Keratinocyte (primary cell): ENCODE measurements around the gene SLC12A8. TPM values are rescaled to one million over a fixed set of nuclear protein-coding genes. Genes with fewer than 3 reads are reported as not detected.

ENCODE experiments used
- DNase-seq: peaks from one replicate; pipeline ENCODE4 v3.0.0-alpha.2; 2011; ENCODE audit warnings: low read depth, missing footprints, low spot score
- FAIRE-seq: peaks from 2 replicates; lab custom pipeline; 2011; peaks lifted over from hg19 to GRCh38; lab: Jason Lieb, UNC
- H2AFZ ChIP-seq: 2 replicates; pipeline ENCODE4 v1.6.0; 2012; ENCODE audit warnings: low read length, control low read depth, inconsistent platforms; ENCODE audit not compliant: control insufficient read depth
- H3K27ac ChIP-seq: 2 replicates; pipeline ENCODE4 v1.5.1; 2011; ENCODE audit warnings: low read length; ENCODE audit not compliant: control insufficient read depth, insufficient read depth
- H3K27me3 ChIP-seq: 3 replicates; pipeline ENCODE4 v1.6.0; 2011; ENCODE audit warnings: low read length; ENCODE audit not compliant: control insufficient read depth, insufficient read depth; ENCODE audit errors: extremely low read depth
- H3K36me3 ChIP-seq, 2 experiments: 2 replicates in 1 of 2; 3 replicates in 1 of 2; pipeline ENCODE4 v1.5.1; 2011; ENCODE audit warnings: low read length in 2 of 2, mild to moderate bottlenecking in 1 of 2; ENCODE audit not compliant: control insufficient read depth in 2 of 2, insufficient read depth in 2 of 2; ENCODE audit errors: extremely low read depth in 1 of 2
- H3K4me1 ChIP-seq: 3 replicates; pipeline ENCODE4 v1.5.1; 2011; ENCODE audit warnings: low read length; ENCODE audit not compliant: control insufficient read depth, insufficient read depth; ENCODE audit errors: extremely low read depth
- H3K4me2 ChIP-seq: 3 replicates; pipeline ENCODE4 v1.6.0; 2011; ENCODE audit warnings: low read depth, low read length; ENCODE audit not compliant: control insufficient read depth, insufficient read depth; ENCODE audit errors: extremely low read depth
- H3K4me3 ChIP-seq, 3 experiments: fragments of 200-600 bp in 1 of 3; sonication (generic) in 1 of 3; 2 replicates in 2 of 3; 3 replicates in 1 of 3; pipeline ENCODE4 v1.5.1; 2011 to 2016; ENCODE audit warnings: low read length in 3 of 3, mild to moderate bottlenecking in 3 of 3, control low read depth in 2 of 3, inconsistent platforms in 1 of 3, low read depth in 1 of 3, mixed read lengths in 1 of 3, mixed run types in 1 of 3, moderate library complexity in 1 of 3; ENCODE audit not compliant: control insufficient read depth in 2 of 3, insufficient read depth in 2 of 3; ENCODE audit errors: extremely low read depth in 1 of 3
- H3K79me2 ChIP-seq: 2 replicates; pipeline ENCODE4 v1.6.0; 2012; ENCODE audit warnings: low read length; ENCODE audit not compliant: control insufficient read depth, insufficient read depth
- H3K9ac ChIP-seq: 3 replicates; pipeline ENCODE4 v1.6.0; 2011; ENCODE audit warnings: low read length; ENCODE audit not compliant: control insufficient read depth, insufficient read depth; ENCODE audit errors: extremely low read depth
- H3K9me1 ChIP-seq: 3 replicates; pipeline ENCODE4 v1.6.0; 2011; ENCODE audit warnings: low read length; ENCODE audit not compliant: control insufficient read depth, insufficient read depth; ENCODE audit errors: extremely low read depth
- H3K9me3 ChIP-seq: 2 replicates; pipeline ENCODE4 v1.5.1; 2012; ENCODE audit warnings: low read depth, low read length; ENCODE audit not compliant: control insufficient read depth
- H4K20me1 ChIP-seq: 3 replicates; pipeline ENCODE4 v1.6.0; 2011; ENCODE audit warnings: low read length; ENCODE audit not compliant: control insufficient read depth, insufficient read depth; ENCODE audit errors: extremely low read depth
- EZH2 ChIP-seq: IDR thresholded peaks from one replicate; pipeline ENCODE4 v1.6.1; 2012; ENCODE audit warnings: inconsistent platforms, mild to moderate bottlenecking, low read length, moderate library complexity
- dilution Hi-C: fragments of 300-500 bp; cut with MboI; formaldehyde crosslinking; loops from one replicate; pipeline ENCODE4 v1.7.0; 2020; ENCODE audit warnings: low sequenced_read_pairs; ENCODE audit not compliant: extremely low pct_ligation_motif_present
- polyA plus RNA-seq, 5 experiments: library from polyadenylated mRNA; depleted of rRNA in 3 of 5; stranded (reverse) in 3 of 5; stranded (forward) in 1 of 5; unstranded in 1 of 5; fragments of >200 nt; gene quantifications; 1 replicate in 1 of 5; 2 replicates in 3 of 5; 3 replicates in 1 of 5; pipeline versions ENCODE4 v1.2.1 to v1.2.3, GENCODE V29; 2011 to 2012; ENCODE audit warnings: missing spikeins in 2 of 5, low read depth in 1 of 5, low replicate concordance in 1 of 5
- TF ChIP-seq, protein P1 (sequence below), 3 experiments: IDR thresholded peaks in 1 of 3; conservative IDR thresholded peaks in 1 of 3; optimal IDR thresholded peaks in 1 of 3; 2 replicates in 2 of 3; 3 replicates in 1 of 3; pipeline versions ENCODE3 to v1.5.1; 2011; ENCODE audit warnings: low read length in 3 of 3, mild to moderate bottlenecking in 3 of 3, moderate library complexity in 2 of 3, control low read depth in 1 of 3, inconsistent platforms in 1 of 3; ENCODE audit not compliant: insufficient read depth in 2 of 3; ENCODE audit errors: extremely low read depth in 1 of 3

Gene SLC12A8
- polyA plus RNA-seq, 1 donor (not counting 4 experiments of a cell fraction or from before 2014, with no cell fraction given), result 6.9 TPM

DNA sequence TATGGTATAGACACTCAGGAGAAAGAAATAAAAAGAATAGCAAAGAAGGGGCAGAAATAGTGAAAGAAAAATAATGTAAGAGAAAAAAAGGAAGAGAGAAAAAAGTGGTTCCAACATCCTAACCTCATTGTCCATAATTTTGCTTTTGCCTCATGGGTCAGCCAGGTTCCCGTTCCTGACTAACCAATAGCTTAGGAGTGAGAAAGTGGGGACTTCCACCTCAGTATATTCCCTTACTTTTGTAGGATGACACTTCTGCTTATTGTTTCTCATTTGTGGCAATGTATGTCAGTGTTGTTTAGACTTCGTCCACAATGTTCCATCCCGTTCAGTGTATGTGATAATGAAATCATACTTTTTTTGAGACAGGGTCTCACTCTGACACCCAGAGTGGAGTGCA, 9.3 kb upstream of the SLC12A8 start:
- H3K9me1 ChIP-seq, result no peaks in the 10 kb centered on the region
- H3K4me1 ChIP-seq, result peaks cover 11% of the 10 kb centered on the region
- H3K4me3 ChIP-seq, result no peak overlapping the region
- DNase-seq, result no peak
- H2AFZ ChIP-seq, result no peak overlapping the region
- FAIRE-seq, result no peak
- no peaks in the 10 kb centered on the region for H3K79me2 ChIP-seq
- TF ChIP-seq, protein P1, sequence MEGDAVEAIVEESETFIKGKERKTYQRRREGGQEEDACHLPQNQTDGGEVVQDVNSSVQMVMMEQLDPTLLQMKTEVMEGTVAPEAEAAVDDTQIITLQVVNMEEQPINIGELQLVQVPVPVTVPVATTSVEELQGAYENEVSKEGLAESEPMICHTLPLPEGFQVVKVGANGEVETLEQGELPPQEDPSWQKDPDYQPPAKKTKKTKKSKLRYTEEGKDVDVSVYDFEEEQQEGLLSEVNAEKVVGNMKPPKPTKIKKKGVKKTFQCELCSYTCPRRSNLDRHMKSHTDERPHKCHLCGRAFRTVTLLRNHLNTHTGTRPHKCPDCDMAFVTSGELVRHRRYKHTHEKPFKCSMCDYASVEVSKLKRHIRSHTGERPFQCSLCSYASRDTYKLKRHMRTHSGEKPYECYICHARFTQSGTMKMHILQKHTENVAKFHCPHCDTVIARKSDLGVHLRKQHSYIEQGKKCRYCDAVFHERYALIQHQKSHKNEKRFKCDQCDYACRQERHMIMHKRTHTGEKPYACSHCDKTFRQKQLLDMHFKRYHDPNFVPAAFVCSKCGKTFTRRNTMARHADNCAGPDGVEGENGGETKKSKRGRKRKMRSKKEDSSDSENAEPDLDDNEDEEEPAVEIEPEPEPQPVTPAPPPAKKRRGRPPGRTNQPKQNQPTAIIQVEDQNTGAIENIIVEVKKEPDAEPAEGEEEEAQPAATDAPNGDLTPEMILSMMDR (optimal IDR thresholded peaks at IDR 0.05 in 1 of 3, IDR thresholded peaks at IDR 0.05 in 1 of 3, conservative IDR thresholded peaks at IDR 0.05 in 1 of 3; ENCODE audit: extremely low read depth in 1 of 3, insufficient read depth in 2 of 3, low read length in 3 of 3), result no peak
- no peak for TF ChIP-seq EZH2
- no peak overlapping the region for H3K9ac ChIP-seq
- H4K20me1 ChIP-seq, result no peaks in the 10 kb centered on the region
- H3K4me2 ChIP-seq, result no peak overlapping the region
- H3K27me3 ChIP-seq, result no peaks in the 10 kb centered on the region
- no peak overlapping the region for H3K27ac ChIP-seq
- dilution Hi-C loops, result no loop called here
- no peaks in the 10 kb centered on the region for H3K36me3 ChIP-seq
- H3K9me3 ChIP-seq, result no peaks in the 10 kb centered on the region

DNA sequence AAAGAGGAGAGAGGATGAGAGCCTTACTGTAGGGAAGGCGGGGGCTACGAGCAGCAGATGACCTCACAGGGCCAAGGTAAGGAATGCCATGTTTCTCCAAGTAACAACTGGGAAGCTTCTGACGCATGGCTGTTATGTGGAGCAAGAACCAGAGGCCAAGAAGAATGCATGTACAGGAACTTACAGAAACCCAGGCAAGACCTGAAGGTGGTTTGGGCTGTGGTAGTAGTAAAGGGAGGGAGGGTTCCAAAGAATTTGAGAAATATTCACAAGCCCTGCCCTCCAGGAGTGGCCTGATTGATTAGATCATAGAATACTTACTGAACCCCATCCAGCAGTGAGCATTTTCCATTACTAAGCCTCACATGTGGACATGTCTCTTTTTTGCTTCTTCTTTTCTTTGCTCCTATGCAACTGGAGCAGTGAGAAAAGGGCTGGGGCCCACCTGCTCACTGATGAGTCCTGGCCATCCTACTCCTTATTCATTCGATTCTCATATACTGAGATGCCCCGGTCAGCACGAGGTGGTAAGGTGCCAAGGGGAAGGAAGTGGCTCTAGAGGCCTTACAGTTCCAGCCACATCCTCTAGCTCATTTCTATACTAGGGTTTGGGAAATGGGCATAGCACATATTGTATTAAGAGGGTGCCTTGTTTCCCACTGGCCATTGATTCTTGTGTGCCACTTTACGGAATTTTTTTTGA, 8.3 kb upstream of the SLC12A8 start:
- no peaks in the 10 kb centered on the region for H3K79me2 ChIP-seq
- H3K4me3 ChIP-seq, result no peak overlapping the region
- dilution Hi-C loops, result no loop called here
- H3K9ac ChIP-seq, result no peak overlapping the region
- no peaks in the 10 kb centered on the region for H3K9me3 ChIP-seq
- no peak overlapping the region for H3K4me2 ChIP-seq
- H3K4me1 ChIP-seq, result peaks cover 11% of the 10 kb centered on the region
- no peaks in the 10 kb centered on the region for H4K20me1 ChIP-seq
- H2AFZ ChIP-seq, result no peak overlapping the region
- no peaks in the 10 kb centered on the region for H3K9me1 ChIP-seq
- FAIRE-seq (no peak), DNase-seq (no peak)
- no peaks in the 10 kb centered on the region for H3K36me3 ChIP-seq
- no peak overlapping the region for H3K27ac ChIP-seq
- TF ChIP-seq EZH2, result no peak
- TF ChIP-seq, protein P1 (optimal IDR thresholded peaks at IDR 0.05 in 1 of 3, IDR thresholded peaks at IDR 0.05 in 1 of 3, conservative IDR thresholded peaks at IDR 0.05 in 1 of 3; ENCODE audit: extremely low read depth in 1 of 3, insufficient read depth in 2 of 3, low read length in 3 of 3), result no peak
- H3K27me3 ChIP-seq, result no peaks in the 10 kb centered on the region
